ENCODE measurements around the gene SPATC1L.
"Not testable (repeated sequence)": the region's sequence is repeated elsewhere in the genome, so short reads cannot be mapped to it uniquely, and the experiment has no call there.

Gene SPATC1L

GRCh38 chr21:46199436-46200373 is 15.4 kb upstream of the SPATC1L start:
- DNase-seq: no peak

- DNase-seq: no peak
Observed at GRCh38 chr21:46196733-46197132, 12.5 kb upstream of the SPATC1L start.

DNA sequence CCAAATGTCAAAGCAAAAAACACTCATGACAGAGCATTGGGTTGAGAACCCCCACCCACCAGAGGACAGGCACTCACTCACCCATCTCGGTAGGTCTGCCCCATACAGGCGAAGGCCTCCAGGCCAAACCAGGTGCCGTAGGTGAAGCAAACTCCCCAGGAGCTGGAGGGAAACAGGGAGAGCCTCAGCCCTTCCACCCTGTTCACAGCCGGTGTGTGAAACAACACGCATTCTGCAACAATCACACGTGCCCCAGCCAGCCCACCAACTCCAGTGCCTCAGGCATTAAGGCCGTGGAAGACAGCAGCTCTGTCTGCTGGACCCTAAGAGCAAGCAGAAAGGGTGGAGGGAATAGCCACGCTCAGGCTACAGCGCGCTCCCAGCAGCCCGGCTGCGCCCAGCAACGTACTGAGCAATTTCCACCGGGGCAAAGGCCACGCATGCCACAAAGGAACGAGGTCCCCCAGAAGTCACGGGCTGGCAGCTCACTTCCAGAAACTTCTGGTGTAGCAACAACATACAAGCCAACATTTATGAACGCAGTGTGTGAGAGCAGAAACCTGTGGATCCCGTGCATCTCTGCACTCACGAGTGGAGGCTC is 11.4 kb upstream of the SPATC1L start:
- no peak for DNase-seq

DNA sequence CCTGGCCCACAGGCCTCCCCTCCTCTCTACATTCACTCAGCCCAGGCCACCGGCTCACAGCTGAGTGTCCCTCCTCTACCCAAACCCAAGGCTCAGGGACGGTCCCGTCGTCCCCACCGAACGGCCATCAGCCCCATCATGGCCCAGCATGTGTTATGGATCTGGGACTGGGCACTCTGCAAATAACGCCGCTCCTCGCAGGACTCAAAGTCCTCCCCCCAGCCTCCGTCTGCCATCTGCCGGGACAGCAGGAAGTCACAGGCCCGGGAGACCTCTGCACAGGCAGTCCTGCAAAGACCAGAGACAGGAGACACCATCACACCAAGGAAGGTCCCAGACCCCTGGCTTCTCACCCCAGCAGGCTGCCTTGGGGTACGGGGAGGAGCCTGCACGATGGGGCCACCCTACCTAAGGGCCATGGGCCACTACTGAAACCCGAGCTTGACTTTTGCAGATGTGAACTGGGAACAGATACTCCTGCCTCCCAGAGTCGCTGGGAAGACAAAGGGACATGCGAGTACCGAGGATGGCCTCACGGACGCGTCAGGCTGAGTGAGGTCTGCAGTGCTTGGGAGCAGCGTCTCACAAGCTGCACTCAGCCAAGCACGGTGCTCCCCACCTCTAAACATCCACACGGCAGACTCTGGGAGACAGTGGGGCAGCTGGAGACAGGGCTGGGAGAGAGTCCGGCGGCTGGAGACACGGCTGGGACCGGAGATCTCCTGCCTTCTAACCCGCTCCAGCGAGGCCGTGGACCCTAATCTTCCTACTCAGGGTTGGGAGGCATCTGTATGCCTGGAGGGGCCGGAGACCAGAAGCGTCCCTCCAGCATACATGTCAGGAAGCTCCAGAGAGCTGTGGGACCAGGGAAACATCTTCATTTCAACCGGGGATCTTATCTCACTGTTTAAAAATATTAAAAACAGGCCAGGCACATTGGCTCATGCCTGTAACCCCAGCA is 10.4 kb upstream of the SPATC1L start:
- no peak for DNase-seq

DNA sequence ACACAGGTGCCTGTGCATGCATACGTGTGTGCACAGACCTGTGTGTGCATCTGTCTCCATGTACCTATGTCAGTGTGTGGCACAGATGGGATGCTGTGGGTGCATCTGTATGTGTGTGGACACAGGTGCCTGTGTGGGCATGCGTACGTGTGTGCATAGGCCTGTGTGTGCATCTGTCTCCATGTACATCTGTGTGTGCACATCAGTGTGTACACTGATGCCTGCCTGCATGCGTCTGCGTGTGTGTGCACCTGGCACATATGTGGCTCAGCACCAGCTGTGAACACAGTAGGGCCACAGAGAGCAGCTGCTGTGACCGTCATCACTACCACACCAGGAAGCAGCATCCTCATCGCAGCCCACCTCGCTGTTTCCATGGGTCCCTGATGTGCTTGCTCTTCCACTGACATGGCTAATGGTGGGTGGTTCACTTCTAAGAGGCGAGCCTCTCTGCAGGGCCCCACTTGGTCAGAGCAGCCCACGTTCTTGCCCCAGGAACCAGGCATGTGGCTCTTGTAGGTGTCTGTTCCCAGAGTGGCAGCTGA is 9.6 kb upstream of the SPATC1L start:
- DNase-seq: no peak

DNA sequence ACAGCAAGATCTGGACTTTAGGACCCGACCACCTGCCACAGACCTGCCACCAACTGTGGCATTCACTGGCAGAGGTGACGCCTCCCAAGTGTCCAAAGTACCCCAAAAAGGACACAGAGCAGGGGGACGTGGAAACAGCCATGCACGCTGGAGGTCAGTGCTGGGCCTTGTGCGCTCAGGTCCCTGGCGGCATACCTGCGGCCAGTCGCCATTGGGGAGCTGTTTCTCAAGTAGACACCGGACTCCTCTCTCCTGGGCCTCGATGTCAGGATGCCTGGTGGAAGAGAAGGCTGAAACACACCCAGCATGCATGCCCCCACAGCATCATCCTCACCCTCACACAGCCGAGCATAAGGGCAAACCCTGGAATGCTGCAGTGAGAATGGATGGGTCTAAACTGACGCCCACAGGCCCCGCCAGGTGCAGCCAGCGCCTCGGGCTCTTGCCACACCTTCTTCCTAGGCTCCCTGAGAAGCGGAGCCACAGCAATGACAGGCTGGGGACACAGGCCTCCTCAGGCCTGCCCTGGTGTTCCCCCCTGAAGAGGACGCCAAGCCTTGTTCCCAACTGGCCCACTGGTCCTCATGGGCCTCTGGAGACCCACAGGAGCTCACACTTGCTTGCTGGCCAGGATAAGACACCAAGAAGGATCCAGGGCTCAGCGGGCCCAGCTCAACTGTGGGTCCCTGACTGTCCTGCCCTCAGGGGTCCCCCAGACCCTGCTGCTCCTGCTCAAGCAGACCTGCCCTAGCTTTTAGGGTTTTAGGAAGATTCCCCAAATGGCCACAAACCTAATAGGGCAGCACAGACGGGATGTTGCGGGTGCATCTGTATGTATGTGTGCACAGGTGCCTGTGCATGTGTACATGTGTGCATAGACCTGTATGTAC is 7.7 kb upstream of the SPATC1L start:
- DNase-seq: no peak

DNA sequence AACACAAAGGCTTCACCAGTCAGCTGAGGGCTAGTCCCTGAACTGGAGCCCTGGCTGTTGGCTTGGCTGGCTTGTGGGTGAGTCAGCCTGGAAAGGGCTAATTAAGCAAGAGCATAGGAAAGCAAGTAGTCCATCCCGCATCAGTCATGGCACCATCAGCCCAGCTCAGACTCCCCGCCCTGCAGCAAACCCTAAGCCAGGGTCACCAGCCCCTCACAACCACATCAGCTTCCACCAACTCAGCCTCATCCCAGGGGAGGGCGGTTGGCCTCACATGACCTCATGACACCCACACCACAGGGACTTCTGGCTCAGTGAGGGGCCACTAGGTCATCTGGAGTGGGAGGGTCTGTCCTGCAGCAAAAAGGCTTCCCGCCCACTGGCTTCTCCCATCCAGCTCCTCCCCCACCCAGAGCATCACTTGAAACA is 7.0 kb upstream of the SPATC1L start:
- DNase-seq: no peak

DNA sequence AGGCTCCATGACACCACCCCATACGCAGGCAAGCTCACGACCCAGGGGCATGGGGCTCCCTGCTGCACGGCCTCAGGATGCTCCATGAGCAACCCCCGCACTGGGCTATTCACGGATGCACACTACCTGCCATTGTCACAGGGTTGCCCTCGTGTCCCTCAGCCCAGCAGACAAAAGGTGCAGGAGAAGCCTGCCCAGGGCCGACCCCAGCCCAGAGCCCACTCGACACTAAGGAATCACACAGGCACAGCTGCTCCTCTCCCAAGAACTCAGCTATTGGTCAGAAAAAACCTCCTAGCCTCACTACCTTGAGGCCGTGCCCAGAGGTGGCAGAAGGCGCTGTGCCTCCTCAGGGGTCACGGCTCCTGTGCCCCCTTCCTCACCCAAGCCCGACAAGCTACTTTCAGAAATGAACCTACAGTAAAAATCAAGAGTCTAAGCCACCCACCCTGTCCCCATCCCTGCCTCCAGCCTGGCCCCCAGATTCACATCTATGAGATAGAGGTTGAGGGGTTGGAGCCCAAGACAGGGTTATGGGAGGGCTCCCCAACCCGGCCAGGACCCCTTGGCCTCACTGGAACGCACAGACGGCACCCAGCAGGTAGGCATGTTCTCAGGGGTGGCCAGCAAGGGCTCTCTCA is 6.4 kb upstream of the SPATC1L start:
- DNase-seq: no peak

GRCh38 chr21:46189959-46190490 is 5.8 kb upstream of the SPATC1L start:
- DNase-seq: no peak

GRCh38 chr21:46189213-46189958 is 5.1 kb upstream of the SPATC1L start:
- DNase-seq: no peak

GRCh38 chr21:46188226-46189212 is 4.3 kb upstream of the SPATC1L start:
- DNase-seq: no peak

GRCh38 chr21:46187814-46188213 is 3.6 kb upstream of the SPATC1L start:
- no peak for DNase-seq

- DNase-seq: no peak
Observed at GRCh38 chr21:46187261-46187660, 3.0 kb upstream of the SPATC1L start.

DNA sequence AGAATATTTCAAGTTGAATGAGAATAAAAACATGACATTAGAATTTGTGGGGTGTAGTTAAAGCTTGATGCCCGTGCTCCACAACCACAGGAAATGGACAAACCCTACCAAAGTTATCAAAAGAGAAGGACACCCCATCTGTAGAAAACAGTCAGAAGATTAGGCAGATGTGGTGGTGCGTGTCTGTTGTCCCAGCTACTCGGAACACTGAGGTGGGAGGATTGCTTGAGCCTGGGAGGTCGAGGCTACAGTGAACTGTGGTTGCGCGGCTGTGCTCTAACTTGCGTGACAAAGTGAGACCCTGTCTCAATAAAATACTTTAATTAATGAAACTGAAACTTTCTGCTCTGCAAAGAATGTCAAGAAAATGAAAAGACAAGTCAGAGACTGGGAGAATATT is 1.5 kb upstream of the SPATC1L start:
- DNase-seq: no peak

DNA sequence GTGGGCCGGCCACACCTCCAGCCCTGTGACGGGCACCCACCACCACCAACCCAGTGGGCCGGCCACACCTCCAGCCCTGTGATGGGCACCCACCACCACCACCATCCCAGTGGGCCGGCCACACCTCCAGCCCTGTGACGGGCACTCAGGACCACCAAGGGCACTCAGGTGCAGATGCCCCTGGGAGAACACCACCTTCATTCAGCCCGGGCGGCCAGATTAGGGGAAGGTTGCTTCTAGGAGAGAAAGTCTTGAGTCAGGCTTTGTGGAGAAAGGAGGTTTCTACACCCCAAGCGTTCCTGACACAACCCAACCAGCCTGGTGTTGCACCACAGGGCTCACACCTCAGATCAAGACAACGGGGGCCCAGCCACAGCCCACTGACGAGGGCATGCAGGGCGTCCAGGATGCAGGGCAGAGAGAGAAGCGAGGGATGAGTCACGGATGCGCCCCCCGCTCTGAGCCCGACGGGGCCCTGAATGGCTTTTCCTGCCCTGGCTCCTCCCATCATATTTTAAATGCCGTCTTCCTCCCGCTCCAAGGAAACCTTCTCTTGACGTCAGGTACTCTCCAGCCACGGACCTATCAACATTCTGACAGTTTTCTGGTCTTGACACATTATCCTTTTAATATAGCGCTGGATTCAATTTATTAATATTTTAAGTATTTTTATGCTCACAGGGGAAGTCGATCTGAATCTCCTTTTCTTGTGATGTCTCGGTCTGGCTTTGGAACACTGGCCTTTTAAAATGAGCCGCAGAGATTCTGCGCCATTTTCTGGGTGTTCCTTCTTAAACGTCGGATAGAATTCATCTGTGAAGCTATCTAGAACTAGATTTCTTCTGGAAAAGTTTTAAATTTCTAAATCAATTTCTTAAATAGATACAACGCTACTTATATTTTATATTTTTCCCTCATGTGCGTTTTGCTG is 631 bp upstream of the SPATC1L start:
- DNase-seq: peak; percentile 5

DNA sequence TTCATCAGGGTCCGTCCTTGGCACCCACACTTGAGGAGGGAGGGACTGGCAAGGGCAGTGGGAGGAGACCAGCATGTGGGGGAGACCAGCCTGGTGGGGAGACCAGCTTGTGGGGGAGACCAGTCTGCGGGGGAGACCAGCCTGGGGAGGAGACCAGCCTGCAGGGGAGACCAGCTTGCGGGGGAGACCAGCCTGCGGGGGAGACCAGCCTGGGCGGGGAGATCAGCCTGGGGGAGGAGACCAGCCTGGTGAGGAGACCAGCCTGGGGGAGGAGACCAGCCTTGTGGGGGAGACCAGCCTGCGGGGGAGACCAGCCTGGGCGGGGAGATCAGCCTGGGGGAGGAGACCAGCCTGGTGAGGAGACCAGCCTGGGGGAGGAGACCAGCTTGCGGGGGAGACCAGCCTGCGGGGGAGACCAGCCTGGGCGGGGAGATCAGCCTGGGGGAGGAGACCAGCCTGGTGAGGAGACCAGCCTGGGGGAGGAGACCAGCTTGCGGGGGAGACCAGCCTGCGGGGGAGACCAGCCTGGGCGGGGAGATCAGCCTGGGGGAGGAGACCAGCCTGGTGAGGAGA is 836 bp downstream of the SPATC1L start:
- DNase-seq: not testable (repeated sequence)

All from DMS 273 treated with DMSO at 0.1 percent for 48 hours (cell line).